CD14-positive monocyte (primary cell): ENCODE results near the gene PRR13. TPM values are rescaled to one million over a fixed set of nuclear protein-coding genes. Genes with fewer than 3 reads are reported as not detected.
A peak's percentile ranks its signal among the peaks of the same experiment; 100 is the strongest.

Experiments
- DNase-seq, 3 donors: peaks; one replicate each; pipeline ENCODE4 v3.0.0-alpha.2; 2011 to 2022
- H2AFZ ChIP-seq: 2 replicates; pipeline ENCODE4 v1.6.0; 2012; ENCODE audit warnings: mild to moderate bottlenecking, low read depth, low read length, inconsistent platforms; ENCODE audit not compliant: insufficient read depth, poor library complexity, severe bottlenecking
- H3K27ac ChIP-seq, 2 donors: 1 replicate in 1 of 2; 2 replicates in 1 of 2; pipeline ENCODE4 v1.5.1; 2012 to 2013; ENCODE audit warnings: low read length in 2 of 2, control low read depth in 1 of 2, inconsistent platforms in 1 of 2, low read depth in 1 of 2, mild to moderate bottlenecking in 1 of 2
- H3K27me3 ChIP-seq, 2 donors: one replicate each; pipeline versions ENCODE4 v1.6.0 to v1.6.1; 2011 to 2013; ENCODE audit warnings: low read length in 2 of 2; ENCODE audit not compliant: control insufficient read depth in 2 of 2, insufficient read depth in 2 of 2
- H3K36me3 ChIP-seq, 2 donors: replicated peaks in 1 of 2; 1 replicate in 1 of 2; 2 replicates in 1 of 2; pipeline versions ENCODE4 v1.5.1 to v1.6.1; 2012 to 2013; ENCODE audit warnings: low read length in 2 of 2, control low read depth in 1 of 2, inconsistent platforms in 1 of 2, mild to moderate bottlenecking in 1 of 2; ENCODE audit not compliant: insufficient read depth in 2 of 2, control insufficient read depth in 1 of 2
- H3K4me1 ChIP-seq, 2 donors: 1 replicate in 1 of 2; 2 replicates in 1 of 2; pipeline versions ENCODE4 v1.5.1 to v1.6.1; 2012 to 2013; ENCODE audit warnings: low read length in 2 of 2, control low read depth in 1 of 2, inconsistent platforms in 1 of 2, mild to moderate bottlenecking in 1 of 2, moderate library complexity in 1 of 2; ENCODE audit not compliant: insufficient read depth in 2 of 2, control insufficient read depth in 1 of 2
- H3K4me2 ChIP-seq: replicated peaks from 2 replicates; pipeline ENCODE3; 2012; ENCODE audit warnings: low read length, moderate library complexity, mild to moderate bottlenecking; ENCODE audit not compliant: poor library complexity, severe bottlenecking; ENCODE audit errors: extremely low read depth
- H3K4me3 ChIP-seq, 3 experiments: fragments of 200-600 bp in 1 of 3; sonication (generic) in 1 of 3; replicated peaks in 1 of 3; 1 replicate in 2 of 3; 2 replicates in 1 of 3; pipeline ENCODE4 v1.5.1; 2011 to 2013; ENCODE audit warnings: low read length in 3 of 3, mild to moderate bottlenecking in 3 of 3, control low read depth in 2 of 3, low read depth in 2 of 3, inconsistent platforms in 1 of 3, moderate library complexity in 1 of 3
- H3K79me2 ChIP-seq: 2 replicates; pipeline ENCODE4 v1.6.0; 2012; ENCODE audit warnings: mild to moderate bottlenecking, control low read depth, inconsistent platforms, low read length, moderate library complexity; ENCODE audit not compliant: insufficient read depth
- H3K9ac ChIP-seq: 2 replicates; pipeline ENCODE4 v1.6.0; 2017; ENCODE audit warnings: low read length, mild to moderate bottlenecking; ENCODE audit not compliant: insufficient read depth, poor library complexity, severe bottlenecking
- H3K9me3 ChIP-seq, 2 donors: replicated peaks in 1 of 2; 1 replicate in 1 of 2; 2 replicates in 1 of 2; pipeline versions ENCODE4 v1.5.1 to v1.6.1; 2012 to 2013; ENCODE audit warnings: low read length in 2 of 2, control low read depth in 1 of 2; ENCODE audit not compliant: control insufficient read depth in 1 of 2, insufficient read depth in 1 of 2
- H4K20me1 ChIP-seq: 2 replicates; pipeline ENCODE4 v1.6.0; 2012; ENCODE audit warnings: mild to moderate bottlenecking, low read length, control low read depth, moderate library complexity; ENCODE audit not compliant: insufficient read depth
- H3K27ac Mint-ChIP-seq, 7 donors: one replicate each; pipeline ENCODE4 v1.8.0; 2020; ENCODE audit warnings: mild to moderate bottlenecking in 7 of 7, mixed read lengths in 7 of 7, moderate library complexity in 6 of 7, inconsistent platforms in 2 of 7
- H3K27me3 Mint-ChIP-seq, 3 donors: one replicate each; pipeline ENCODE4 v1.8.0; 2021 to 2022; ENCODE audit warnings: low read depth in 3 of 3, mild to moderate bottlenecking in 3 of 3, mixed read lengths in 3 of 3, moderate library complexity in 3 of 3, inconsistent platforms in 1 of 3
- H3K36me3 Mint-ChIP-seq, 2 donors: one replicate each; pipeline ENCODE4 v1.8.0; 2020; ENCODE audit warnings: mixed read lengths in 2 of 2, inconsistent platforms in 1 of 2, mild to moderate bottlenecking in 1 of 2
- H3K4me1 Mint-ChIP-seq: one replicate; pipeline ENCODE4 v1.8.0; 2020; ENCODE audit warnings: mild to moderate bottlenecking, mixed read lengths
- H3K4me3 Mint-ChIP-seq, 2 donors: one replicate each; pipeline ENCODE4 v1.8.0; 2020; ENCODE audit warnings: mild to moderate bottlenecking in 2 of 2, mixed read lengths in 2 of 2, moderate library complexity in 1 of 2
- H3K9me3 Mint-ChIP-seq, 7 donors: one replicate each; pipeline ENCODE4 v1.8.0; 2020 to 2022; ENCODE audit warnings: mixed read lengths in 7 of 7, mild to moderate bottlenecking in 6 of 7, moderate library complexity in 6 of 7, inconsistent platforms in 2 of 7
- CTCF ChIP-seq: fragments of 200-600 bp; IDR thresholded peaks from one replicate; pipeline ENCODE4 v1.8.0; 2022; ENCODE audit warnings: antibody characterized with exemption, mild to moderate bottlenecking
- WGBS: methylation state at CpG from one replicate; pipeline ENCODE4 v1.1.5; 2013; ENCODE audit warnings: missing lambda C conversion rate; ENCODE audit not compliant: insufficient coverage; 5-methylcytosine and 5-hydroxymethylcytosine counted together
- intact Hi-C, 2 donors: fragments of 100-400 bp; cut with micrococcal nuclease; formaldehyde crosslinking; loops; one replicate each; pipeline versions ENCODE4 v1.15.0 to v1.15.1; 2023
- polyA plus RNA-seq, 3 donors: library from polyadenylated mRNA; depleted of rRNA in 1 of 3; unstranded in 2 of 3; stranded (reverse) in 1 of 3; fragments of 300-500 nt in 2 of 3; fragments of >200 nt in 1 of 3; fragmentation: Illumina TruSeq in 2 of 3; gene quantifications; 1 replicate in 2 of 3; 2 replicates in 1 of 3; pipeline ENCODE4 v1.2.3, GENCODE V29; 2012 to 2021

The PRR13 gene
- polyA plus RNA-seq, 3 donors, result 172 to 670 (median 591) TPM

- H3K4me1 Mint-ChIP-seq, result no peaks in the 10 kb centered on the region
- WGBS, result 90% methylated on average over 6 of the region's 10 CpGs
- no peak for DNase-seq
- peaks cover 0 to 1% (median 0%) of the 10 kb centered on the region in 7 donors for H3K9me3 Mint-ChIP-seq
- peaks cover 41 to 45% of the 10 kb centered on the region in 2 donors for H3K36me3 Mint-ChIP-seq
- H3K79me2 ChIP-seq, result no peaks in the 10 kb centered on the region
- H3K4me2 ChIP-seq, result no peak overlapping the region
- peaks cover 53 to 82% of the 10 kb centered on the region in 2 donors for H3K36me3 ChIP-seq
- peaks cover 0 to 2% (median 1%) of the 10 kb centered on the region in 3 donors for H3K27me3 Mint-ChIP-seq
- H3K27ac Mint-ChIP-seq, result peak overlapping the region in 4 of 7 donors; percentile 9 to 77 (median 71)
- intact Hi-C loops, result no loop called here
- no peak overlapping the region for H3K9ac ChIP-seq
- TF ChIP-seq CTCF, result no peak
- no peaks in the 10 kb centered on the region for H3K9me3 ChIP-seq
- H3K4me3 Mint-ChIP-seq, result no peak overlapping the region
- no peak overlapping the region for H3K4me3 ChIP-seq
- H4K20me1 ChIP-seq, result peaks cover 67% of the 10 kb centered on the region
- no peaks in the 10 kb centered on the region for H3K4me1 ChIP-seq
- no peak overlapping the region for H3K27ac ChIP-seq
- H2AFZ ChIP-seq, result no peak overlapping the region
- H3K27me3 ChIP-seq, result no peaks in the 10 kb centered on the region
These were observed 43.4 kb downstream of the PRR13 start for GRCh38 chr12:53484686-53485575.

GRCh38 chr12:53485955-53486735 lies 44.6 kb downstream of the PRR13 start:
- WGBS, result 100% methylated on average over 7 of the region's 10 CpGs
- Mint-ChIP-seq H3K4me3 (no peak overlapping the region), H3K36me3 (peaks cover 31 to 37% of the 10 kb centered on the region in 2 donors)

More at GRCh38 chr12:53485955-53486735, 44.6 kb downstream of the PRR13 start:
- H2AFZ ChIP-seq, result no peak overlapping the region
- H3K9ac ChIP-seq, result no peak overlapping the region
- H3K27me3 ChIP-seq, result no peaks in the 10 kb centered on the region
- peaks cover 0 to 2% (median 1%) of the 10 kb centered on the region in 3 donors for H3K27me3 Mint-ChIP-seq
- H3K4me3 ChIP-seq, result no peak overlapping the region
- H4K20me1 ChIP-seq, result peaks cover 55% of the 10 kb centered on the region
- no peaks in the 10 kb centered on the region for H3K9me3 ChIP-seq
- H3K4me1 Mint-ChIP-seq, result no peaks in the 10 kb centered on the region
- H3K27ac Mint-ChIP-seq, result peak overlapping the region in 2 of 7 donors; percentile 61 to 63
- H3K27ac ChIP-seq, result no peak overlapping the region
- H3K9me3 Mint-ChIP-seq, result peaks cover 0 to 1% (median 0%) of the 10 kb centered on the region in 7 donors
- no peaks in the 10 kb centered on the region for H3K79me2 ChIP-seq
- H3K4me1 ChIP-seq, result no peaks in the 10 kb centered on the region
- intact Hi-C loops, result no loop called here
- DNase-seq, result no peak
- no peak overlapping the region for H3K4me2 ChIP-seq
- TF ChIP-seq CTCF, result no peak
- H3K36me3 ChIP-seq, result peaks cover 40 to 69% of the 10 kb centered on the region in 2 donors
